ENCODE data around the gene TDRD3. TPM values are rescaled to one million over a fixed set of nuclear protein-coding genes. Genes with fewer than 3 reads are reported as not detected.

Gene TDRD3
- total and polyA plus RNA-seq, 4 donors, result 9.3 to 44.3 (median 23.4) TPM

DNA sequence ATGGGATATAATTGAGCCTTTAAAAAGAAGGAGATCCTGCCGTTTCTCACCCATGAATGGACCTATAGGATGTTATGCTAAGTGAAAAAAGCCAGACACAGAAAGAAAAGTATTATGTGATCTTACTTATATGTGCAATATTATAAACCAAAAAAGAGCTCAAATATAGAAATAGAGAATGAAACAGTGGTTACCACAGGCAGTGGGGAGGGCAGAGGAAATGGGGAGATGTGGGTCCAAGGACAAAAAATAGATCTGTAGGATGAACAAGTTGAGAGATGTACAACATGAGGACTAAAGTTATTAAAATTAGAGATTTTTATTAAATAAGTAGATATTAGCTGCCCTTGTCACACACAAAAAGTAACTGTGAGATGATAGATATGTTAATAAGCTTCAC is 29.1 kb downstream of the TDRD3 start:
- Histone ChIP-seq H3K36me3 (ENCODE audit: control insufficient read depth in 1 of 2, insufficient read depth in 2 of 2, low read length in 1 of 2) (no peaks in the 10 kb centered on the region), H3K27ac (ENCODE audit: low read depth in 1 of 2, low read length in 2 of 2) (no peak overlapping the region), H3K4me3 (ENCODE audit: low read length in 2 of 2) (no peak overlapping the region), H3K9me3 (ENCODE audit: control insufficient read depth, low read length) (no peaks in the 10 kb centered on the region), H3K27me3 (ENCODE audit: control insufficient read depth in 1 of 2, insufficient read depth in 2 of 2, low read length in 1 of 2) (no peaks in the 10 kb centered on the region), H3K4me1 (ENCODE audit: control insufficient read depth in 1 of 2, insufficient read depth in 2 of 2, low read length in 2 of 2) (peaks cover 2% of the 10 kb centered on the region in 2 donors)
- 79 to 91% methylated on average over 1 of the region's 1 CpG for WGBS, 2 donors
- ATAC-seq (ENCODE audit: low FRiP score) (no peak), DNase-seq (no peak)
- intact Hi-C loops (cut with DNase I), result loop anchor here in 1 of 2 donors (10.0 kb wide), 1 partner anchor 91 kb away; no protein-coding TSS in a partner anchor

DNA sequence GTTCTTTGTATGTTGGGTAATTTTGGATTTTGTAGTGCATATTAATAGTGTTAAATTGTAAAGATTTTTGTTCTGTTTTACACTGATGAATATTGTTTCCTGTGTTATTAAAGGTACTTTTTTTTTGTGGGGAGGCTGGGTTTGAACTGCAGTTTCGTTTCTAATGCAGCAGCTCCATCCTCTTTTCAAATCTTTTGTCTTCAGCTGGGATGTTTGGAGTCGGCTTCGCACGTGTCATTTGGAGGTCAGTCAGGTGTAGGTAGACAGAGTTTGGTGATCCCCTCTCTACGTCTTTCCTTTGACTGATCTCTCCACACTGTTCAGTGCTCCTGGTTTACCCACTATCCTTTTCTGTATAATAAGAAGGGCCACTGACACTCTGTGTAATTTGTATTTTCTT is 30.3 kb downstream of the TDRD3 start:
- Histone ChIP-seq H3K27me3 (ENCODE audit: control insufficient read depth in 1 of 2, insufficient read depth in 2 of 2, low read length in 1 of 2) (no peaks in the 10 kb centered on the region), H3K9me3 (ENCODE audit: control insufficient read depth, low read length) (no peaks in the 10 kb centered on the region), H3K36me3 (ENCODE audit: control insufficient read depth in 1 of 2, insufficient read depth in 2 of 2, low read length in 1 of 2) (no peaks in the 10 kb centered on the region), H3K27ac (ENCODE audit: low read depth in 1 of 2, low read length in 2 of 2) (no peak overlapping the region), H3K4me1 (ENCODE audit: control insufficient read depth in 1 of 2, insufficient read depth in 2 of 2, low read length in 2 of 2) (no peaks in the 10 kb centered on the region), H3K4me3 (ENCODE audit: low read length in 2 of 2) (no peak overlapping the region)
- intact Hi-C loops (cut with DNase I), result loop anchor here in 1 of 2 donors (10.0 kb wide), 1 partner anchor 92 kb away; no protein-coding TSS in a partner anchor
- ATAC-seq (ENCODE audit: low FRiP score), result no peak
- DNase-seq, result no peak
- 92 to 96% methylated on average over 5 of the region's 5 CpGs for WGBS, 2 donors

DNA sequence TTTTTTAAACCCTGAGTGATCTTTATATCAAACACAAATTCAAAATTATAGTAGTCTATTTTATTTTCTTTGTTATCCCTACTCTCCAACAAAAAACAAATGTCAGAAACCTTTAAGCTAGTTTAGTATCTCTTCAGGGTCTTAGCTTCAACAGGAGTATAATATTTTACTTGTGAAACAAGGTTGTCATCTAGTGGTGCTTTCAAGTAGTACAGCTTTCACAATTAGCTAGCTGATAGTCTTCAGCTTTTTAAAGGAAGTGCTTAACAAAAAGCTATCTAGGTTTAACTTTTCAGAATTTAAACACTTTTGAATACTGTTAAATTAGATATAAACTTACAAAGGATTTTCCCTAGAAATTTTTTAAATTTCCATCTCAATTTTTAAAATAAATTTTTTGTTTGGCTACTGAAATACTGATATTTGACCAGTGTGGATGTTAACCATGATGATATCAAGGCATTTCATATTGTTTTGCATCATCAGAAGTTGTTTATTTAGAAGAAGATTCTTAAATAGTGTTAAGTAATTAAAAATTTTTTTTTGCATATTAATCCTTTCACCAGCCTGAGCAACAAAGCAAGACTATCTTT is 34.2 kb downstream of the TDRD3 start:
- Histone ChIP-seq H3K27me3 (ENCODE audit: control insufficient read depth in 1 of 2, insufficient read depth in 2 of 2, low read length in 1 of 2) (no peaks in the 10 kb centered on the region), H3K4me1 (ENCODE audit: control insufficient read depth in 1 of 2, insufficient read depth in 2 of 2, low read length in 2 of 2) (no peaks in the 10 kb centered on the region), H3K9me3 (ENCODE audit: control insufficient read depth, low read length) (no peaks in the 10 kb centered on the region), H3K36me3 (ENCODE audit: control insufficient read depth in 1 of 2, insufficient read depth in 2 of 2, low read length in 1 of 2) (no peaks in the 10 kb centered on the region), H3K27ac (ENCODE audit: low read depth in 1 of 2, low read length in 2 of 2) (no peak overlapping the region), H3K4me3 (ENCODE audit: low read length in 2 of 2) (no peak overlapping the region)
- DNase-seq (no peak), ATAC-seq (ENCODE audit: low FRiP score) (peak; percentile 78)
- intact Hi-C loops (cut with DNase I), result loop anchor here in 1 of 2 donors (5.0 kb wide), 1 partner anchor 34 kb away; the partner anchor contains the start of gene TDRD3

DNA sequence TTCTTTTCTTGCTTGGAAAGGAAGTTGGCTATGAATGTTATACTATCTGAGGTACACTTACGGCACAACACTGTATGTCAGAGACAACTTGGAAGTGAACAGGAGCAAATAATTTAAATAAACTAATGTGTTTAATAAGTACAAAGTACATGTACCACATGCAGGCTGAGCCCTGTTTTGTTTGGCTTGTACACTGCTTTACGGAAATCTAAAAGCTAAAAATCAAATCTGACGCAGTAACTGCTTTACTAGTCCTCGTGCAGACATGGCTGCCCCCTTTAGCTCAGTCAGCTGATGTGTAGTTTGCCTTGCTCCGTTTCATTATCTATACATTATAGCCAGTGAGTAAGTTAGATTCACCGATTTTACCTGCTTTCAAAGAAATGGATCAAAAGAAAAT is 36.5 kb downstream of the TDRD3 start:
- no peaks in the 10 kb centered on the region for H3K36me3 ChIP-seq (ENCODE audit: control insufficient read depth in 1 of 2, insufficient read depth in 2 of 2, low read length in 1 of 2)
- DNase-seq (no peak), ATAC-seq (ENCODE audit: low FRiP score) (peak; percentile 26)
- H3K4me1 ChIP-seq (ENCODE audit: control insufficient read depth in 1 of 2, insufficient read depth in 2 of 2, low read length in 2 of 2), result no peaks in the 10 kb centered on the region
- H3K27ac ChIP-seq (ENCODE audit: low read depth in 1 of 2, low read length in 2 of 2), result no peak overlapping the region
- 11 to 12% methylated on average over 6 of the region's 6 CpGs for WGBS, 2 donors
- intact Hi-C loops (cut with DNase I), result loop anchor here in 1 of 2 donors (5.0 kb wide), 1 partner anchor 36 kb away; the partner anchor contains the start of gene TDRD3
- H3K27me3 ChIP-seq (ENCODE audit: control insufficient read depth in 1 of 2, insufficient read depth in 2 of 2, low read length in 1 of 2), result no peaks in the 10 kb centered on the region
- no peaks in the 10 kb centered on the region for H3K9me3 ChIP-seq (ENCODE audit: control insufficient read depth, low read length)
- peak overlapping the region; percentile 54 to 56 for H3K4me3 ChIP-seq (ENCODE audit: low read length in 2 of 2)

DNA sequence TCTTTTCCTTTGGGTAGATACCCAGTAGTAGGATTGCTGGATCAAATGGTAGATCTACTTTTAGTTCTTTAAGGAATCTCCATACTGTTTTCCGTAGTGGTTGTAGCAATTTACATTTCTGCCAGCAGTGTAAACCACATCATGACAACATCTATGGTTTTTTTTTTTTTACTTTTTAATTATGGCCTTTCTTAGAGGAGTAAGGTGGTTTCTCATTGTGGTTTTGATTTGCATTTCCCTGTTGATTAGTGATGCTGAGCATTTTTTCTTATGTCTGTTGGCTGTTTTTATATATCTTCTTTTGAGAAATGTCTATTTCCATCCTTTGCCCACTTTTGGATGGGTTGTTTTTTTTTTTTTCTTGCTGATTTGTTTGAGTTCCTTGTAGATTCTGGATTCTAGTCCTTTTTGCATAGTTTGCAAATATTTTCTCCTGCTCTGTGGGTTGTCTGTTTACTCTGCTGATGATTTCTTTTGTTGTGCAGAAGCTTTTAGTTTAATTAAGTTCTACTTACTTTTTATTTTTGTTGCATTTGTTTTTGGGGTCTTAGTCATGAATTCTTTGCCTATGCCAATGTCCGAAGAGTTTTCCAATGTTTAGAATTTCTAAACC is 38.8 kb downstream of the TDRD3 start:
- H3K27me3 ChIP-seq (ENCODE audit: control insufficient read depth in 1 of 2, insufficient read depth in 2 of 2, low read length in 1 of 2), result no peaks in the 10 kb centered on the region
- no peaks in the 10 kb centered on the region for H3K36me3 ChIP-seq (ENCODE audit: control insufficient read depth in 1 of 2, insufficient read depth in 2 of 2, low read length in 1 of 2)
- no peak for ATAC-seq (ENCODE audit: low FRiP score)
- no peak overlapping the region for H3K27ac ChIP-seq (ENCODE audit: low read depth in 1 of 2, low read length in 2 of 2)
- DNase-seq, result no peak
- 79 to 98% methylated on average over 2 of the region's 2 CpGs for WGBS, 2 donors
- intact Hi-C loops (cut with DNase I), result no loop called here
- H3K4me1 ChIP-seq (ENCODE audit: control insufficient read depth in 1 of 2, insufficient read depth in 2 of 2, low read length in 2 of 2), result no peaks in the 10 kb centered on the region
- H3K4me3 ChIP-seq (ENCODE audit: low read length in 2 of 2), result no peak overlapping the region
- H3K9me3 ChIP-seq (ENCODE audit: control insufficient read depth, low read length), result no peaks in the 10 kb centered on the region

DNA sequence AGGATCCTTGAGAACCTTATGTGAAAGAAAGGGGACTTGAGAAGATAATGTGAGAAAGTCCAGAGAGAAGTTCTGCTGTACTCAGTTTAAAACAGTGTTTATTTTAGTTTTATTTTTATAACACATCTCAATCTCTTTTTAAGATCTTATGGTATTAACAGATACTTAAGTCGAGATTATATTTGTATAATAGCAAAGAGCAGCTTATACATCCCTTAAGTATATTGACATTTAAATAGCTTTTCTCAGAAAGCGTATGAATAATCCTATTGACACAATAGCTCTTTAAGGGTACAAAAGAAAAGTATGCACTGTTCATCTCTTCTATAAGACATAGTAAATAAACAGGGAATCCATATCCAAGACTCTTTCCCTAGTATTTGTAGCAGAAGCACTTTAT is 42.2 kb downstream of the TDRD3 start:
- ATAC-seq (ENCODE audit: low FRiP score), result no peak
- Histone ChIP-seq H3K9me3 (ENCODE audit: control insufficient read depth, low read length) (no peaks in the 10 kb centered on the region), H3K27me3 (ENCODE audit: control insufficient read depth in 1 of 2, insufficient read depth in 2 of 2, low read length in 1 of 2) (no peaks in the 10 kb centered on the region), H3K4me1 (ENCODE audit: control insufficient read depth in 1 of 2, insufficient read depth in 2 of 2, low read length in 2 of 2) (no peaks in the 10 kb centered on the region), H3K4me3 (ENCODE audit: low read length in 2 of 2) (no peak overlapping the region), H3K27ac (ENCODE audit: low read depth in 1 of 2, low read length in 2 of 2) (no peak overlapping the region), H3K36me3 (ENCODE audit: control insufficient read depth in 1 of 2, insufficient read depth in 2 of 2, low read length in 1 of 2) (no peaks in the 10 kb centered on the region)
- intact Hi-C loops (cut with DNase I), result no loop called here
- DNase-seq, result no peak
- WGBS, 2 donors, result 67 to 71% methylated on average over 2 of the region's 2 CpGs

DNA sequence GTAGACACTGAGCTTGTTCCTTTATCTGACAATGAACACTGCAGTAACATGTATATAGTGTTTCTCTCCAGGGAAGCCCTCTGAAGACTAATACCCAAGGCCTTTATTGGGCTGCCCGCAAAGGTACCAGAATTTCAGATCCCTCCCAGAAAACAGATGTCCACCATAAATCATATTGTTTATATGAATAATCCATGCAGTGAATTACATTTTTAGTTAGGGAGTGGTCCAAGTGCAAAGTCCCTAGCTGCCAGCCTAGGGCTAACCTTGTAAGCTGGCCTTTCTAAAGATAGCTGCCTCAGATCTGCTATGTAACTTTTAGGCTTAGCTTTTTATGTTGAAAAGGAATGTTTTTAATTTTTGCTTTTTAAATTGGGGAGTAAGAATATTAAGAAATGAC is 44.7 kb downstream of the TDRD3 start:
- Histone ChIP-seq H3K36me3 (ENCODE audit: control insufficient read depth in 1 of 2, insufficient read depth in 2 of 2, low read length in 1 of 2) (no peaks in the 10 kb centered on the region), H3K27ac (ENCODE audit: low read depth in 1 of 2, low read length in 2 of 2) (no peak overlapping the region), H3K9me3 (ENCODE audit: control insufficient read depth, low read length) (no peaks in the 10 kb centered on the region), H3K27me3 (ENCODE audit: control insufficient read depth in 1 of 2, insufficient read depth in 2 of 2, low read length in 1 of 2) (no peaks in the 10 kb centered on the region), H3K4me1 (ENCODE audit: control insufficient read depth in 1 of 2, insufficient read depth in 2 of 2, low read length in 2 of 2) (no peaks in the 10 kb centered on the region), H3K4me3 (ENCODE audit: low read length in 2 of 2) (no peak overlapping the region)
- ATAC-seq (ENCODE audit: low FRiP score) (no peak), DNase-seq (no peak)
- 99 to 100% methylated on average over 1 of the region's 1 CpG for WGBS, 2 donors
- intact Hi-C loops (cut with DNase I), result loop anchor here in 1 of 2 donors (10.0 kb wide), 1 partner anchor 973 kb away; the partner anchor contains the start of gene PCDH20

DNA sequence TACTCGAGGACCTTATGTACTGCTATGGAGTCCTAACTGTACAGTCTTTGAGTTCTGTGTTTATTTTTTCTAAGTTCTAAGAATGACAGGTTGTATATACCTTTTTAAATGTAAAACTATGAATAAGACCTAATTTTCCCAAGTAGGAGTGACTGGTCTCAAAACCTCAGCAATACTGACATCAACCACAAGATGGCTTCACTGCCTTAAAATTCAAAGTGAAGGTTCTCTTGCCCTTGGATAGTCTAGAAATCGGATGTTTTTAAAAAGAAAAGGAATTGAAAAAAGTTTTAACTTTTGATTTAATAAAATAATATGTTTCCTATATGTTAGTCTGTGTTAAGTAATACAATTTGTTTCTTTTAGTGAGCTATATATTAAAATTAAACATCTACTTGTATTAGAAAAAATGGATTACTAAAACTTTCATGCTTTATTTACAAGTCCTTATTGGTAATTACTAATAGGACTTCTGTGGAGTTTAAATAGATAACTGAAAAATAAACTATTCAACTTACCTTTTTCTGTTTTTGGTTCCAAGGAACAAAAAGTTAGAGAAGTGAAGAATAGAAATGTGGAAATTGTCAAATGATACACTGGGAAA is 52.0 kb downstream of the TDRD3 start:
- H3K36me3 ChIP-seq (ENCODE audit: control insufficient read depth in 1 of 2, insufficient read depth in 2 of 2, low read length in 1 of 2), result no peaks in the 10 kb centered on the region
- DNase-seq, result no peak
- ATAC-seq (ENCODE audit: low FRiP score), result peak; percentile 73
- no peak overlapping the region for H3K27ac ChIP-seq (ENCODE audit: low read depth in 1 of 2, low read length in 2 of 2)
- no peaks in the 10 kb centered on the region for H3K27me3 ChIP-seq (ENCODE audit: control insufficient read depth in 1 of 2, insufficient read depth in 2 of 2, low read length in 1 of 2)
- intact Hi-C loops (cut with DNase I), result loop anchor here in 1 of 2 donors (10.0 kb wide), 1 partner anchor 966 kb away; the partner anchor contains the start of gene PCDH20
- H3K9me3 ChIP-seq (ENCODE audit: control insufficient read depth, low read length), result no peaks in the 10 kb centered on the region
- H3K4me3 ChIP-seq (ENCODE audit: low read length in 2 of 2), result no peak overlapping the region
- 4 to 11% methylated on average over 2 of the region's 2 CpGs for WGBS, 2 donors
- no peaks in the 10 kb centered on the region for H3K4me1 ChIP-seq (ENCODE audit: control insufficient read depth in 1 of 2, insufficient read depth in 2 of 2, low read length in 2 of 2)

Data from aorta (tissue), 5 donors.